HG03135 (cell line): ENCODE measurements around the gene GPX4.

Experiments
- ATAC-seq: cut with Tn5 transposase; IDR thresholded peaks from one replicate; pipeline ENCODE4 v1.9.1; 2021; ENCODE audit warnings: mild to moderate bottlenecking, moderate library complexity; ENCODE audit not compliant: unreplicated experiment

The GPX4 gene

GRCh38 chr19:1068009-1069001, 35.5 kb upstream of the GPX4 start:
- ATAC-seq, result no peak

- no peak for ATAC-seq
These were observed 34.6 kb upstream of the GPX4 start for GRCh38 chr19:1069009-1069779.

GRCh38 chr19:1070576-1070930, 33.2 kb upstream of the GPX4 start:
- no peak for ATAC-seq

GRCh38 chr19:1070931-1071791, 32.6 kb upstream of the GPX4 start:
- no peak for ATAC-seq

GRCh38 chr19:1072371-1073015, 31.3 kb upstream of the GPX4 start:
- no peak for ATAC-seq

GRCh38 chr19:1073063-1073955, 30.5 kb upstream of the GPX4 start:
- no peak for ATAC-seq

GRCh38 chr19:1073956-1074517, 29.8 kb upstream of the GPX4 start:
- no peak for ATAC-seq

GRCh38 chr19:1074544-1075283, 29.1 kb upstream of the GPX4 start:
- ATAC-seq, result peak; percentile 34

- no peak for ATAC-seq
These were observed 27.8 kb upstream of the GPX4 start for GRCh38 chr19:1076046-1076386.

GRCh38 chr19:1076951-1077350, 26.8 kb upstream of the GPX4 start:
- ATAC-seq, result peak; percentile 57

GRCh38 chr19:1079566-1080111, 24.2 kb upstream of the GPX4 start:
- no peak for ATAC-seq

GRCh38 chr19:1080360-1081161, 23.2 kb upstream of the GPX4 start:
- ATAC-seq, result no peak

- no peak for ATAC-seq
These were observed 22.3 kb upstream of the GPX4 start for GRCh38 chr19:1081301-1082164.

GRCh38 chr19:1082165-1082927, 21.4 kb upstream of the GPX4 start:
- ATAC-seq, result no peak

GRCh38 chr19:1082928-1083816, 20.6 kb upstream of the GPX4 start:
- no peak for ATAC-seq
